KMS-11 (cell line): ENCODE results near the gene BLNK.

ENCODE experiments used
- H2AFZ ChIP-seq: fragments of 200-600 bp; sonication (generic); 2 replicates; pipeline ENCODE4 v1.6.1; 2016; ENCODE audit warnings: antibody characterized with exemption, mixed run types, low read depth
- H3K27ac ChIP-seq: fragments of 200-600 bp; sonication (generic); 2 replicates; pipeline ENCODE4 v1.6.1; 2016; ENCODE audit warnings: mild to moderate bottlenecking, mixed run types
- H3K27me3 ChIP-seq: fragments of 200-600 bp; sonication (generic); 2 replicates; pipeline ENCODE4 v1.6.1; 2017; ENCODE audit warnings: mild to moderate bottlenecking, low read depth, mixed run types, moderate library complexity; ENCODE audit not compliant: insufficient read depth
- H3K36me3 ChIP-seq: fragments of 200-600 bp; sonication (generic); 2 replicates; pipeline ENCODE4 v1.6.1; 2017; ENCODE audit warnings: mild to moderate bottlenecking, mixed run types; ENCODE audit not compliant: insufficient read depth
- H3K4me1 ChIP-seq: fragments of 200-600 bp; sonication (generic); 2 replicates; pipeline ENCODE4 v1.6.1; 2016; ENCODE audit warnings: mild to moderate bottlenecking, low read depth, mixed run types; ENCODE audit not compliant: poor library complexity, severe bottlenecking
- H3K4me2 ChIP-seq: fragments of 200-600 bp; sonication (generic); 2 replicates; pipeline ENCODE4 v1.7.0; 2016; ENCODE audit warnings: mild to moderate bottlenecking, mixed run types
- H3K4me3 ChIP-seq: fragments of 200-600 bp; sonication (generic); IDR thresholded peaks from 2 replicates; pipeline ENCODE4 v1.6.1; 2017; ENCODE audit warnings: low read depth, low read length, mixed read lengths; ENCODE audit not compliant: insufficient read depth
- H3K79me2 ChIP-seq: fragments of 200-600 bp; sonication (generic); 2 replicates; pipeline ENCODE4 v1.6.1; 2016; ENCODE audit warnings: low read depth, mixed run types; ENCODE audit not compliant: insufficient read depth
- H3K9ac ChIP-seq: fragments of 200-600 bp; sonication (generic); 2 replicates; pipeline ENCODE4 v1.6.1; 2016; ENCODE audit warnings: mild to moderate bottlenecking, mixed run types
- H4K20me1 ChIP-seq: fragments of 200-600 bp; sonication (generic); 2 replicates; pipeline ENCODE4 v1.6.1; 2016; ENCODE audit warnings: mild to moderate bottlenecking, mixed run types; ENCODE audit not compliant: insufficient read depth
- TF ChIP-seq, protein P1 (sequence below): fragments of 200-600 bp; sonication (generic); conservative IDR thresholded peaks from 2 replicates; pipeline ENCODE4 v1.6.1; 2017; ENCODE audit warnings: low read depth, mild to moderate bottlenecking, antibody characterized with exemption, low read length, moderate library complexity, mixed read lengths

The BLNK gene

GRCh38 chr10:96259150-96259549 lies 12.2 kb downstream of the BLNK start:
- TF ChIP-seq, protein P1, sequence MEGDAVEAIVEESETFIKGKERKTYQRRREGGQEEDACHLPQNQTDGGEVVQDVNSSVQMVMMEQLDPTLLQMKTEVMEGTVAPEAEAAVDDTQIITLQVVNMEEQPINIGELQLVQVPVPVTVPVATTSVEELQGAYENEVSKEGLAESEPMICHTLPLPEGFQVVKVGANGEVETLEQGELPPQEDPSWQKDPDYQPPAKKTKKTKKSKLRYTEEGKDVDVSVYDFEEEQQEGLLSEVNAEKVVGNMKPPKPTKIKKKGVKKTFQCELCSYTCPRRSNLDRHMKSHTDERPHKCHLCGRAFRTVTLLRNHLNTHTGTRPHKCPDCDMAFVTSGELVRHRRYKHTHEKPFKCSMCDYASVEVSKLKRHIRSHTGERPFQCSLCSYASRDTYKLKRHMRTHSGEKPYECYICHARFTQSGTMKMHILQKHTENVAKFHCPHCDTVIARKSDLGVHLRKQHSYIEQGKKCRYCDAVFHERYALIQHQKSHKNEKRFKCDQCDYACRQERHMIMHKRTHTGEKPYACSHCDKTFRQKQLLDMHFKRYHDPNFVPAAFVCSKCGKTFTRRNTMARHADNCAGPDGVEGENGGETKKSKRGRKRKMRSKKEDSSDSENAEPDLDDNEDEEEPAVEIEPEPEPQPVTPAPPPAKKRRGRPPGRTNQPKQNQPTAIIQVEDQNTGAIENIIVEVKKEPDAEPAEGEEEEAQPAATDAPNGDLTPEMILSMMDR, result no peak
- no peaks in the 10 kb centered on the region for H3K36me3 ChIP-seq
- no peak overlapping the region for H3K9ac ChIP-seq
- H3K4me2 ChIP-seq, result no peak overlapping the region
- no peak overlapping the region for H3K27ac ChIP-seq
- no peak overlapping the region for H3K4me3 ChIP-seq
- H3K79me2 ChIP-seq, result no peaks in the 10 kb centered on the region
- H2AFZ ChIP-seq, result no peak overlapping the region
- H3K4me1 ChIP-seq, result no peaks in the 10 kb centered on the region
- no peaks in the 10 kb centered on the region for H3K27me3 ChIP-seq
- H4K20me1 ChIP-seq, result no peaks in the 10 kb centered on the region

- Histone ChIP-seq H3K27ac (no peak overlapping the region), H3K36me3 (no peaks in the 10 kb centered on the region), H3K4me2 (no peak overlapping the region), H2AFZ (no peak overlapping the region), H3K4me3 (no peak overlapping the region), H4K20me1 (no peaks in the 10 kb centered on the region), H3K79me2 (no peaks in the 10 kb centered on the region), H3K9ac (no peak overlapping the region), H3K4me1 (no peaks in the 10 kb centered on the region), H3K27me3 (no peaks in the 10 kb centered on the region)
- TF ChIP-seq, protein P1, result no peak
Observed at GRCh38 chr10:96257944-96258343, 13.4 kb downstream of the BLNK start.

DNA sequence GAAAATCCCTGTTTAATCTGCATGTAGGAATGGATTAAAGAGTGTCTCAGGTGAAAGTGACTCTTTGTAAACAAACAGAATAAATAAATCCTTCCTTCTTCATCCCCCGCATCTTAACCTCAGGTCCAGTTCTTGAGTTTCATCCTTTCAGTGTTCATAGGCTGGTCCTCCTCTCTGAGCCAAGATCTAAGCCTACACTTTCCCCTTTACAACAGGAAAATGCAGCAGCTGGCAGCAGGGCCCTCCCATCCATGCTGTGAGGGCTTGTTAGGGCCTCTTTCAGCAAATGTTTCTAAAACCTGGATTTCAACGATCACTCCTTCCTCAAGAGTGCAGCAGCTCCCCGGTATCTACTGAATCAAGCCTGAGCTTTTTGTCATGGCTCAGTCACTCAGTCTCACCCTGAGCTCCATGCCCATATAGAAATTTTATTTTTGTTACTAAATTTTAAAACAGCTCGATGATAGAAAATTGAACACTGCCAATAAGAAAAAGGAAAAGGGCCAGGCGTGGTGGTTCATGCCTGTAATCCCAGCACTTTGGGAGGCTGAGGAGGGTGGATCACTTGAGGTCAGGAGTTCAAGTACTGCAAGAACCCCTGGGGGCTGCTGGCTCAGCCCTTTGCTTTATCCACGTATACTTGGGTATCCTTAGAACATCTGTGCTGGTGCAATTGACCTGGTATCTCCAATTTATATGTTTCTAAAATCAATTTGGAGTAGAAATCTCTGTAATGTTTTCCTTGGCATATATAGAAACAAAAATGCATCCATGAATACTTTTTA lies 15.6 kb downstream of the BLNK start:
- H3K79me2 ChIP-seq, result no peaks in the 10 kb centered on the region
- H3K9ac ChIP-seq, result no peak overlapping the region
- no peak overlapping the region for H2AFZ ChIP-seq
- no peaks in the 10 kb centered on the region for H4K20me1 ChIP-seq
- H3K4me1 ChIP-seq, result no peaks in the 10 kb centered on the region
- H3K27me3 ChIP-seq, result no peaks in the 10 kb centered on the region
- no peak overlapping the region for H3K4me2 ChIP-seq
- TF ChIP-seq, protein P1, result no peak
- H3K4me3 ChIP-seq, result no peak overlapping the region
- H3K27ac ChIP-seq, result no peak overlapping the region
- H3K36me3 ChIP-seq, result no peaks in the 10 kb centered on the region

GRCh38 chr10:96254976-96255375 lies 16.4 kb downstream of the BLNK start:
- Histone ChIP-seq H2AFZ (no peak overlapping the region), H3K9ac (no peak overlapping the region), H3K27me3 (no peaks in the 10 kb centered on the region), H3K4me3 (no peak overlapping the region), H3K36me3 (no peaks in the 10 kb centered on the region), H4K20me1 (no peaks in the 10 kb centered on the region), H3K4me1 (no peaks in the 10 kb centered on the region), H3K27ac (no peak overlapping the region), H3K79me2 (no peaks in the 10 kb centered on the region), H3K4me2 (no peak overlapping the region)
- TF ChIP-seq, protein P1, result no peak
